Dermis blood vessel endothelial cell (primary cell): ENCODE measurements around the gene TEDC2. TPM values are rescaled to one million over a fixed set of nuclear protein-coding genes. Genes with fewer than 3 reads are reported as not detected.

Source experiments
- DNase-seq: peaks from one replicate; pipeline ENCODE4 v3.0.0; 2010
- total RNA-seq: library from RNA; depleted of rRNA; stranded (reverse); fragments of >200 nt; gene quantifications from 2 replicates; pipeline ENCODE4 v1.2.3, GENCODE V29; 2014

TEDC2 gene
- total RNA-seq, 1 donor from 2014 or later: 6.3 TPM

- peak; percentile 89 for DNase-seq
Measured at GRCh38 chr16:2513405-2514332, 53.8 kb downstream of the TEDC2 start, which contains the start of gene ATP6V0C. ATP6V0C (plus strand) TSS chr16:2513952; CDS start chr16:2514104, 152 bp downstream.

Other genes starting within 250 kb of the TEDC2 start
- gene BRICD5, start 249.2 kb upstream of the TEDC2 start, total RNA-seq: 1.3 and 4.4 TPM in 2 replicates
- gene PGP, start 245.3 kb upstream of the TEDC2 start, total RNA-seq: 18.4 and 20.2 TPM in 2 replicates
- gene E4F1, start 236.5 kb upstream of the TEDC2 start, total RNA-seq: 34.4 and 37.1 TPM in 2 replicates
- 0.51 and 0.56 TPM in 2 replicates for gene DNASE1L2, start 223.7 kb upstream of the TEDC2 start, total RNA-seq
- gene ECI1, start 208.5 kb upstream of the TEDC2 start, total RNA-seq: 32.3 and 37.8 TPM in 2 replicates
- 61.8 and 85.0 TPM in 2 replicates for gene RNPS1, start 192.0 kb upstream of the TEDC2 start, total RNA-seq
- 29.1 and 66.9 TPM in 2 replicates for gene ABCA3, start 119.4 kb upstream of the TEDC2 start, total RNA-seq
- 22.3 and 53.1 TPM in 2 replicates for gene CCNF, start 30.7 kb upstream of the TEDC2 start, total RNA-seq
- not detected in 2 replicates for gene NTN3, start 11.2 kb downstream of the TEDC2 start, total RNA-seq
- gene TBC1D24, start 15.0 kb downstream of the TEDC2 start, total RNA-seq: 15.3 and 18.1 TPM in 2 replicates
- 8.2 and 14.9 TPM in 2 replicates for gene ATP6V0C, start 53.8 kb downstream of the TEDC2 start, total RNA-seq
- gene AMDHD2, start 60.3 kb downstream of the TEDC2 start, total RNA-seq: 37.6 and 59.2 TPM in 2 replicates
- gene CEMP1, start 71.3 kb downstream of the TEDC2 start, total RNA-seq: not detected in 2 replicates
- 17.9 and 25.9 TPM in 2 replicates for gene PDPK1, start 77.9 kb downstream of the TEDC2 start, total RNA-seq
- gene KCTD5, start 222.4 kb downstream of the TEDC2 start, total RNA-seq: 25.2 and 27.6 TPM in 2 replicates